ENCODE data around the gene SHB.

SHB gene

GRCh38 chr9:37989701-37990100, 79.3 kb downstream of the SHB start:
- DNase-seq (ENCODE audit: low read depth, low spot score), result no peak

DNA sequence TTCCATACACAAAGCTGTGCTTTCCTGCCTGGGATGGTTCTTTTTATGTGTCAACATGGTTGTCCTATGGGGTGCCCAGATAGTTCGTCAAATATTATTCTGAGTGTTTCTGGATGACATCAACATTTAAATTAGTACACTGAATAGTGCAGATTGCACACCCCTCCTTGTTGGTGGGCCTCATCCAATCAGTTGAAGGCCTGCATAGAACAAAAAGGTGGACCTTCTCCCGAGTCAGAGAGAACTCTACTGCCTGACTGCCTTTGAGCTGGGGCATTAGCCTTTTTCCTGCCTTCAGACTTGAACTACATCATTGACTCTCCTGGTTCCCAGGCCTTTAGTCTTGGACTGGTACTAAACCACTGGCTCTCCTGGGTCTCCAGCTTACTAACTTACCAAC, 80.4 kb downstream of the SHB start:
- DNase-seq (ENCODE audit: low read depth, low spot score), result no peak

DNA sequence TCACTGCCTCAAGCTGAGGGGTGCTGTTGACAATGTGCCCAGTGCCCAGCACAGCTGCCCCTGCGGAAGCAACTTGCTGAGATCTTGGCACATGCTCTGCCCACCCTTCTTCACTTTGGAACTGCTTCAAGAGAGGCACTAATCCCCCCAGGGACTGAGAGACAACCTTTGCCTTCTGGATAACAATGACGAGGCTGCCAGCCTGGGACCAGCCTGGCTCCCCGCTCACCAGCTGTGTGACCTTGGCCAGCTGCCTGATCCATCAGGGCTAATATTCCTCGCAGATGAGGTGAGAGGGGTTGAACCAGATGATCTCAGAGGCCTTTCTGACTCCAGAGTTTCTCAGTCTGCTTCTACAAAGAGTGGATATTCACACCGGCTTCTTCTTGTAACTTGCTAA, 81.0 kb downstream of the SHB start:
- no peak for DNase-seq (ENCODE audit: low read depth, low spot score)

- DNase-seq (ENCODE audit: low read depth, low spot score), result no peak
Measured at GRCh38 chr9:37987467-37987981, 81.5 kb downstream of the SHB start.

- no peak for DNase-seq (ENCODE audit: low read depth, low spot score)
Measured at GRCh38 chr9:37986771-37987258, 82.2 kb downstream of the SHB start.

- DNase-seq (ENCODE audit: low read depth, low spot score), result no peak
Measured at GRCh38 chr9:37986001-37986400, 83.0 kb downstream of the SHB start.

DNA sequence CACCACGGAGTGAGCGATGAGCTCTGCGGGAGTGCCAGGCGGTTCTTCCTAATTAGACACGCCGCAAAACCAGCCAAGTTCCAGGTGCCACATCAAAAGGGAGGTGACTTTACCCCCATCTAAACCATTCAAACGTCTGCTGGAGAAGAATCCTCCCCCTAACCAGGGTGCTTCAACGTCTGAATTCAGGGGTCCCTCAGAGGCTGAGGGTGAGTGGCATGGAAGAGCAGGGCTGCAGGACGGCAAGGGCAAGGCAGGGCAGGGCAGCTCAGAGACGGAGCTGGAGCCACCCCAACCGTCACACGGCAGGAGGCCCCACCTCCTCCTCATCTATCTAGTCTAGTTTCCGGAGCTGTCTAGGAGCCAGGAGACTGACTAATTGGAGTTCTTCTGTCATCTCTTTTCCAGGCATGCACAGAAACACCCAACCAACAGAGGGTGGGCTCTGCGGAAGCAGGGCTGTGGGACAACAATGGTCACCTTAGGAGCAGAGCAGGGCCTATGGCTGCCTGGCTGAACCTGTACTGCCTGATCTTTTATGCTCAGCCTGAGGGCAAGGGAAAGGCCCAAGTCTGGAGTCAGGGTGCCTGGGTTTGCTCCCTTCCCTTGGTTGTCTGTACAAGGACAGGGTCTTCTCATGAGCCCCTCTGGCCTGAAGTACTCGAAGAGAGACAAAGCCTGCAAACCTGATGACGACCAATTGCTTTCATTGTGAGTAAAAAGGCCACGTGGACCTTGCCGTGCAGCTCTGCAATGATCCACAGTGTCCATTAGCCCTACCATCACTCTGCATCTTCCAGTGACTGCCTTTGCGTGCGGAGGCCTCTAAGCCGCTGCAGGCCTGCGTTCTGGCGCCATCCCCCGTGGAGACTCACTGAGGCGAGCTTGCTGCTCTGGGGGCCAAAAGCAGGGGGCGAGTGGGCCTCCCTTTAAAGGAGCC, 84.1 kb downstream of the SHB start:
- DNase-seq (ENCODE audit: low read depth, low spot score), result no peak

- no peak for DNase-seq (ENCODE audit: low read depth, low spot score)
Measured at GRCh38 chr9:37984278-37984671, 84.8 kb downstream of the SHB start.

DNA sequence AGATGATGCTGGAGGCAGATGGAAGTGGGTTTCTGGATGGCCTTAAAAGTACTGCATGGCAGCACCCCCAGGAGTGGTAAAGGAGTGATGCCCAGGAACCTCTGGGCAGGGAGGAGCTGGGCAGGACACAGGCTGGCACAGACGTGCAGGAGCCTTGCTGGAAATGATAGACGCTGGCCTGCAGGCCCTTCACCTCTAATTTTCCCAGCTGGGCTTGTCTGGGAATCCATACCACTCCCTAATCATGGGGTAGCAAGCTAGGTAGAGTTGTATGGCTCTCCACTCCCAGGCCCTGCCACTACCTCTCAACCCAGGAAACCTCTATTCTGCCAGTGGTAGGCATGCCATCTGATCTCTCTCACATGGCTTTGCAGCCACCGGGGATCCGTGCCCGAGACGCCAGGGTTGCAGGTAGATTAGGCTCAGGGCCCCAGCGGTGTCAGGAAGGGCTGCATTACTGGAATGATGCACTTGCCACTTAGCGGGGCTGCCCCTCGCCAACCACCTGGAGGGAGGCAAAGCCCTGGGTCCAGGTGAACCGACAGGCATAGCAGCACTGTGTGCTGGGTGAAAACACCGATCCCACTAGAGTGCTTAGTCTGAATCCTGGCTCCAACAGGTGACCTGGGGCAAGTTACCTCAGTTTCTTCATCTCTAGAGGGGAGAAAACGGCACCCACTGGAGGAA, 85.5 kb downstream of the SHB start:
- no peak for DNase-seq (ENCODE audit: low read depth, low spot score)

- no peak for DNase-seq (ENCODE audit: low read depth, low spot score)
Measured at GRCh38 chr9:37979844-37980243, 89.2 kb downstream of the SHB start.

- DNase-seq (ENCODE audit: low read depth, low spot score), result no peak
Measured at GRCh38 chr9:37978983-37979382, 90.0 kb downstream of the SHB start.

- DNase-seq (ENCODE audit: low read depth, low spot score), result no peak
Measured at GRCh38 chr9:37978481-37978864, 90.6 kb downstream of the SHB start.

GRCh38 chr9:37977851-37978480, 91.1 kb downstream of the SHB start:
- DNase-seq (ENCODE audit: low read depth, low spot score), result no peak

- DNase-seq (ENCODE audit: low read depth, low spot score), result peak; percentile 85
Measured at GRCh38 chr9:37976714-37977477, 92.1 kb downstream of the SHB start.

DNA sequence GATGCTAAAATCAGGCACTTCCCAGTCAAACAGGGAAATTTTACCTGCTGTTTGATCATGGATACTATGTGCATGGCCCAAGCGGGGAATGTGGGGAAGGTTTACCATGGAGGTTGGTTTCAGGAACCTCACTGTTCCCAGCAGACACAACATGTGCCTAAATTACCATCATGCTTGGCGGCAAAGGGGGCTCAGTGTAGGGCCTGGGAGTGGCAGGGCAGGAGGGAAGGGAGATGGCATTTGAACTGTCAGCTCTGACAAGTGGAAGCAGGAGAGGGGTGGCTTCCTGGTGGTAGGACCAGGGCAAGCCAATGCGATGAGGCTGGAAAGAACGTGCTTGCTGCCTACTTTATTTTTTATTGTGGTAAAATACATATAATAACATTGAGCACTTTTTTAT, 93.4 kb downstream of the SHB start:
- no peak for DNase-seq (ENCODE audit: low read depth, low spot score)

GRCh38 chr9:37974506-37975173, 94.4 kb downstream of the SHB start:
- DNase-seq (ENCODE audit: low read depth, low spot score), result no peak

DNA sequence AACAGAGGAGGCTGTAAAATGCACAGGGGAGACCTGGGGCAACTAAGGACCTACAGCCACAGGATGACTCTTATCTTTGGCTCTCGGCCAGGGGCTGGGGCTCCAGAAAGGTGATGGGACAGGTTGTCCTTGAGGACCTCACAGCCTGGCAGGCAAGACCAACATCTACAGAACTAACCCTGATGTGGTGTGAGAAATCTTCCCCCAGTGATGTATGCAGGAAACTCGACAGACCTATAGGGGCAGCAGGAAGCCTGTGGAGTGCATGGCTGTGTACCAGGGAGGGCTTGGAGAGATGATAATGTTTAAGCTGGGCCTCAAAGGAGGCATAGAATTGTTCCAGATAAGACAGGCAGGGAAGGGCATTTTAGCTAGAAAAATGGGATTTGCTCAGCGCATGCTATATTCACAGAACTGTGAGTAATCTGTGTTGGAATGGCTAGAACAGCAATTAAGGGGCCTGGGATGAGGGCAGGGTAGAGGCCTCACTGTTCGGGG, 96.6 kb downstream of the SHB start:
- DNase-seq (ENCODE audit: low read depth, low spot score), result no peak

DNA sequence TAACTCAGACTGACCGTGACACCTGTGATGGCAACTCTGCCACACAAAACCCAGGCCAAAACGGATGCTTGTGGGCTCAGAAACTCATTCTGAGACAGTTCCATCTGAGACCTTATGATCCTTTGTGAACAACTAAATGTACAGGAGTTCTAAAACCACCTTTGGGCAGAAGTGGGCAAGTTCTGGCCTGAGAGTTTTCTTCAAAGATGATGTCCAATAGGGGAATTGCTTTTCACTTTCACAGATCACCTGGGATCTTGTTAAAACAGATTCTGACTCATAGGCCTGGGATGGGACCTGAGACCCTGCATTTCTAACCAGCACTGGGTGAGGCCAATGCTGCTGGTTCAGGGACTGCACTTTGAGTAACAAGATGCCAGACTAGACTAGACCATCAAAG, 97.3 kb downstream of the SHB start:
- no peak for DNase-seq (ENCODE audit: low read depth, low spot score)

- no peak for DNase-seq (ENCODE audit: low read depth, low spot score)
Measured at GRCh38 chr9:37971108-37971459, 97.9 kb downstream of the SHB start.

DNA sequence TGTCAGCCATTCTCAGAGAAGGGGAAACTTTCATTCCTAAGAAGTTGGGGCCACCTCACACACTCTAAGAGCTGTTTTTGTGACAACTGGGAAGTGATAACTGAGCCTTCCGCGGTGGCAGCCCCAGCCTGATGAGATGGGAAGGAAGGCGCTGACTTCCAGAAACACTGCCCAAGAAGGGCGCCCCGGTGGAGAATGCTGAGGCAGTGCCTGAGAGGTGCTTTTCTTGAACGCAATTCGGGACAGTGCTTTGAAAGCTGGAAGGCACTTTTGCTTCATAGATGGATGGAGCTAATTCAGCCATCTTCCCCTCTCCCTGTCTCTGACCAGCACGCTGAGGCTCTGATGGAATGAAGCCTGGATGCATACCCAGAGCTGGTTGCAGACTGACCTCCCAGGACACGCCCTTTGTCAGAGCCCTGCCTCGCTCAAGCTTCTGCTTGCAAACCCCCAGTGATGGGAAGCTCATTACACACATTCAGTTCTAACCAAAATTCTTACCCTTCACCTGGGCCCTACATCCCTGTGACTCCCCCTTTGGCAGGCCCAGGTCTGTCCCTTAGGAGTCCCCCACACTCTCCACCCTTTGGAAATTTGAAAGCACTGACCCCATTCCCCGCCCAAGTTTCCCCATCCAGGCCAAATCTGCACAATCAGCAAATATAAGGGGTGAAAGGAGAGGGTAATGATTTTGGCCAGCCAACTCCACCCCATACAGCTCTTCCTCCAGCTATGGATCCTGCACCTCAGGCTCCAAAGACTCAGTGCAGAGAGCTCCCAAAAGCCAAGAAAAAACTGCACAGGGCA, 98.5 kb downstream of the SHB start:
- no peak for DNase-seq (ENCODE audit: low read depth, low spot score)
